AG09319 (cell line): Measurements from ENCODE around the gene ATP6V1B1.

Experiments
- DNase-seq: peaks from one replicate; pipeline ENCODE4 v3.0.0-alpha.2; 2010; ENCODE audit warnings: low read depth; ENCODE audit errors: extremely low read depth
- TF ChIP-seq, protein P1 (sequence below): IDR thresholded peaks from 2 replicates; pipeline ENCODE4 v1.5.1; 2011; ENCODE audit warnings: low read depth, mild to moderate bottlenecking, inconsistent platforms, low read length, moderate library complexity

Gene ATP6V1B1

DNA sequence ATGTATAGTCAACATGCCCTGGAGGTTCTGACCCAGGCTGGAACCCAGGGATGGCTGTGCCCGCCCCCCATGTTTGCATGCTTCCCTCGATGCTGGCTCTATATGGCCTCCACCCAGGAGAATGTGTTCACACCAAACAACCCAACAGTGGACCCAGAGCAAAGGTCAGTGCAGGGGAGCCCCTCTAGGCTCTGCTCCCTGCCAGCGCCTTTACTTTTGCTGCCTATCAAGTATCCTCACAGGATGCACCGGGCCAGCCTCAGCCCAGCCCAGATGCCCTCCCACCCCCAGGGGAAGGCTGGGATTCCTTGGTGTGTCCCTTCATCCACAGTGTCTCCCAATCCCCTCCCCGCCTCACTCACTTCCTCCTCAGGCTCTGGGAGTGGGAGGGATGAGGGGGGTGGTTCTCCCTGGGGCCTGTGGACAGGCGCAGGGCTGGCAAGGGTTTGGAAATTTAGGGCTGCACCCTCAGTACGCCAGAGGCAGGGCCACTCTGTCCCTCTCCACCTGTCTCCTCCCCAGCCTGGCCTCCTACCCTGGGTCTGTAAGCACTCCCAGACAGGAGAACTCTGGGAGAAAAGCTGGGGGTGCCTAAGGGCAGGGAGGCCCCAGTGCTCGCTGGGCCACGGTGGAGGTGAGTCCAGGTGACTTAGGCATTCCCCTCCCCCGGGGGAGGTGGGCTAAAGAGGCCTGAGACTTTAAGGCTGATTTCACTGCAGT, 2.3 kb downstream of the ATP6V1B1 start:
- no peak for DNase-seq
- TF ChIP-seq, protein P1, sequence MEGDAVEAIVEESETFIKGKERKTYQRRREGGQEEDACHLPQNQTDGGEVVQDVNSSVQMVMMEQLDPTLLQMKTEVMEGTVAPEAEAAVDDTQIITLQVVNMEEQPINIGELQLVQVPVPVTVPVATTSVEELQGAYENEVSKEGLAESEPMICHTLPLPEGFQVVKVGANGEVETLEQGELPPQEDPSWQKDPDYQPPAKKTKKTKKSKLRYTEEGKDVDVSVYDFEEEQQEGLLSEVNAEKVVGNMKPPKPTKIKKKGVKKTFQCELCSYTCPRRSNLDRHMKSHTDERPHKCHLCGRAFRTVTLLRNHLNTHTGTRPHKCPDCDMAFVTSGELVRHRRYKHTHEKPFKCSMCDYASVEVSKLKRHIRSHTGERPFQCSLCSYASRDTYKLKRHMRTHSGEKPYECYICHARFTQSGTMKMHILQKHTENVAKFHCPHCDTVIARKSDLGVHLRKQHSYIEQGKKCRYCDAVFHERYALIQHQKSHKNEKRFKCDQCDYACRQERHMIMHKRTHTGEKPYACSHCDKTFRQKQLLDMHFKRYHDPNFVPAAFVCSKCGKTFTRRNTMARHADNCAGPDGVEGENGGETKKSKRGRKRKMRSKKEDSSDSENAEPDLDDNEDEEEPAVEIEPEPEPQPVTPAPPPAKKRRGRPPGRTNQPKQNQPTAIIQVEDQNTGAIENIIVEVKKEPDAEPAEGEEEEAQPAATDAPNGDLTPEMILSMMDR = no peak

DNA sequence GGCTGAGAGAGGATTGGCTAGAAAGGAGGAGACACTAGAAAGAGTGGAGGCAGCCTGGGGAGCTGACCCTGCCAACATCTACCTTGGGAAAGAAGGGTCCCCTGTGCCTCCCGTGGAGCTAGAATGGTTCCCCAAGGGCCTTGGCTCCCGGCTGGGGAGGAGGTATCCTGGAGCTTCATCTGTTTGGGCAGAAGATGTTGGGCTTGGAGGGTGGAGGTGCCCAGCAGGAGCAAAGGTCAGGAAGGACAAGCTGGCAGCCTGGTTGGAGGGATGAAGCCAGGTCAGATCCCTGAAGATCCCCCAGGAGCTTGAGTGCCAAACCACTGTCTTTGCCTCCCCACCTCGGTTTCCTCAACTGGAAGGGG, 2.9 kb downstream of the ATP6V1B1 start:
- TF ChIP-seq, protein P1 = no peak
- DNase-seq = no peak

DNA sequence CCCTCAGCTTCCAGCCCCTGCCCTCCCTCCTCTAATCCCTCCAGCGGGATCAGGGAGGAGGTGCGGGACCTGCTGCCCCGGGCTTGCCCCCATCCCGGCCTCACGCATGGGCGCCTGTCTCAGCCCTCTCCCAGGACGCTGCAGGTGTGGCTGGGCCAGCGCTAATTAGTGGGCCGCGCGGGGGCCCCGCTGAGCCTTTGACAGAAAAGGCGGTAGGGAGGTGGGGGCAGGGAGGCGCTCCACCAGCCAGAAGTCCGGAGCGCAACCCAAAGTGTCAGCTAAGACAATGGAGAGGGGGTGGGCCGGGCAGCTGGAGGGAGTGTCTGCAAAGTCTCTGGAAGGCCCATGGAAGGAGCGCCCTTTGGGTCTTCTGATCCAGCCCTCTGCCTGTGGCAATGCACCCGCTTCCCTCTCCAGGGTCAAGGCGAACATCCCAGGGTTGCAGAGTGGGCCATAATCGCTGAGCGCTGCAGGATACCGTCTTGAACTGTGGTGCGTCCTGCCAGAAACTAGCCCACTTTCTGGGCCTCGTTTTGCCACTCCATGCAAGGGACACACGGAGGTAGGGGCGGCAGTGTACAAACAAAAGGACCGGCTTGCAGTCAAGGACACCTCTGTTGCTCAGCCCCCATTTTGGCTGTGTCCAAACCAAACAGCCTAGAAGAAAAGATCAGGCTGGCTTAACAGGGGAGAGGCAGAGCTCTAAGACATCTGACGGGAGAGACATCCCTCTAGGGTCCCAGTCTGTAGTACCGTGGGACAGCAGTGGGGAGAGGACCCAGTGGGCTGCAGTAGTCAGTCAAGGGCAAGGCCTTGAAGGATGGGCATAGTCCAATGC, 3.5 kb downstream of the ATP6V1B1 start:
- DNase-seq = no peak
- TF ChIP-seq, protein P1 = no peak

DNA sequence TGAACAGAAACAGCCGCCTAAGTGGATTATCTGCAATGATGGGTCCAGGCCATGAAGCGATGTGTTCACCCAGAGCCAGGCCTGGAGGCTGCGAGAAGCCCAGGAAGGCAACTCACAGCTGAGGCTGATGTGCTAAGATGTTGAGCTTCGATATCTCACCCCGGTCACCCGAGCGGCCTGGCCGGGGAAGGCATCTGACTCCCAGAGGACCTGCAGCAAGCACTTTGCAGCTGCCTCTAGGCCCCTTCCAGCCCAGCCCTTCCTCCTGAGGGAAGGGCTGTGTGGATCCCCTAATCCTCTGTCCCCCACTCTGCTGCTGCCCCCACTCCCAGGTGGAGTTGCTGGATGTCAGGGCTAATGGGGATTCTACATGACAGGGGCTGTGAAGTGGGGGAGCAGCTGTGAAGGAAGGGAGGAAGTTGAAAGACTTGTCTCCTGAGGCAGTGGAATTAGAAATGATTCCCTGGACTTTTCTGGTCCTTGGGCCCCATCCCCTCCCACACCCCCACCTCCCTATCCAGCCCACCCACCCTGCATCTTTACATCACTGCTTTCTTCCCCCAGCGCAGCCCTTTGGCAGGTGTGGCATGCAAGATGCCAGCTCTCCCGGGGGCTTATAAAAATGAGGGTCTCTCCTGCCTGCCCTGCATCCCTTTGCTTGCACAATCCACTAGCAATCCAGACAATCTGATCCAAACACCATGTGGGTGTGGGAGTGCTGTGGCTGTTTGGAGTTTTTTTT, 4.3 kb downstream of the ATP6V1B1 start:
- no peak for DNase-seq
- TF ChIP-seq, protein P1 = no peak

DNA sequence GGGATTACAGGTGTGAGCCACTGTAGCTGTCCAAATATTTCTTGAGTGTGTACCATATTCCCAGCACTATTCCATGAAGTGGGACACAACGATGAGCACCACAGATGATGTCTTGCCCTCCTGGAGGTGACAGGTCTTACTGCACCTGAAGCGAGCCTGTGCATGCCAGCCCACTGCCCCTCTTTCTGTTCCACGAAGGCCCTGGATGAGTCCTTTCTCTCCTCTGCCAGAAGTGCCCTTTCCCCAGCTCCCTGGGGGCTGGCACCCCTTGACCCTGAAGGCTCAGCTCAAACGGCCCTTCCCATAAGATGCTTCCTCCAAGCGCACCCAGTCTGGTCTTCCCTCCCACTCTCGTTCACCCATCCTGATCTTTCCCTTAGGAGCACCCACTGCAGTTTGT, 5.5 kb downstream of the ATP6V1B1 start:
- no peak for DNase-seq
- TF ChIP-seq, protein P1 = no peak

DNA sequence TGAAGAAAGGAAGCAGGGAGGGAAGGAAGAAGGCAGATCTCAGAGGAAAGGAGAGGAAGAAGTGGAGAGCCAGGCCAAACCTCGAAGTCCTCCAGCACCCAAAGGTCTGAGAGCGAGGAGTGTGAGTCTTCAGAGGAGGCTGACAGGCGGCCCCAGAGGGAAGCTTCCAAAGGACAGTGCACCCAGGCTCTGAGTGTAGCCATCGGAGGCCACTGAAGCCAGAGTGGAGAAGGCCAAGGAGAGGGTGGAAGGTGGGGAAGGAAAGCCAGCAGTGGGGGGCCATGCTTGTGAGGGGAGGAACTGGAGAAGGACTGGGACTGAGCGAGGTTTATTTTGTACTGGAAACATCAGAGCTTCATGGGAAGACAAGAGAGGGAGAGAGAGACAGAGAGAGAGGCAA, 6.0 kb downstream of the ATP6V1B1 start:
- TF ChIP-seq, protein P1 = no peak
- no peak for DNase-seq
